MV-4-11 (cell line): ENCODE results near the gene TRABD2A.

Source experiments
- DNase-seq: peaks from one replicate; lab custom pipeline; 2025; lab: John Stamatoyannopoulos, UW

Gene TRABD2A

GRCh38 chr2:84904151-84904550 is 23.3 kb upstream of the TRABD2A start:
- DNase-seq: no peak

- DNase-seq: no peak
Observed at GRCh38 chr2:84902526-84902925, 21.6 kb upstream of the TRABD2A start.

- DNase-seq: peak; percentile 78
Observed at GRCh38 chr2:84901593-84902120, 20.8 kb upstream of the TRABD2A start.

GRCh38 chr2:84900971-84901370 is 20.1 kb upstream of the TRABD2A start:
- DNase-seq: peak; percentile 81

GRCh38 chr2:84899304-84900204 is 18.7 kb upstream of the TRABD2A start:
- DNase-seq: no peak

- no peak for DNase-seq
Observed at GRCh38 chr2:84897773-84898172, 16.9 kb upstream of the TRABD2A start.

- DNase-seq: no peak
Observed at GRCh38 chr2:84896567-84896966, 15.7 kb upstream of the TRABD2A start.

- peak; percentile 42 for DNase-seq
Observed at GRCh38 chr2:84894758-84895520, 14.1 kb upstream of the TRABD2A start.

GRCh38 chr2:84894131-84894586 is 13.3 kb upstream of the TRABD2A start:
- peak; percentile 63 for DNase-seq

- DNase-seq: peak; percentile 49
Observed at GRCh38 chr2:84891355-84892010, 10.6 kb upstream of the TRABD2A start.

- DNase-seq: no peak
Observed at GRCh38 chr2:84889332-84889731, 8.4 kb upstream of the TRABD2A start.

- DNase-seq: peak; percentile 100
Observed at GRCh38 chr2:84888401-84889276, 7.8 kb upstream of the TRABD2A start.

- DNase-seq: no peak
Observed at GRCh38 chr2:84886791-84887190, 5.9 kb upstream of the TRABD2A start.

- no peak for DNase-seq
Observed at GRCh38 chr2:84885111-84885510, 4.2 kb upstream of the TRABD2A start.

GRCh38 chr2:84884449-84884848 is 3.6 kb upstream of the TRABD2A start:
- DNase-seq: no peak

- no peak for DNase-seq
Observed at GRCh38 chr2:84882775-84883550, 2.1 kb upstream of the TRABD2A start.

GRCh38 chr2:84882414-84882738 is 1.5 kb upstream of the TRABD2A start:
- no peak for DNase-seq

- DNase-seq: peak; percentile 59
Observed at GRCh38 chr2:84881581-84882413, 913 bp upstream of the TRABD2A start.

GRCh38 chr2:84880395-84880644 is 564 bp downstream of the TRABD2A start:
- no peak for DNase-seq
